Lower leg skin (tissue), 4 donors: ENCODE measurements around the gene LRRC14B. TPM values are rescaled to one million over a fixed set of nuclear protein-coding genes. Genes with fewer than 3 reads are reported as not detected.

ENCODE experiments used
- DNase-seq, 2 donors: peaks; one replicate each; pipeline ENCODE4 v3.0.0-alpha.2; 2019; ENCODE audit warnings: low spot score in 2 of 2
- H3K4me3 ChIP-seq: fragments of 200-600 bp; sonication (generic); 2 replicates; pipeline ENCODE4 v1.5.1; 2017; ENCODE audit warnings: mild to moderate bottlenecking, low read depth; ENCODE audit not compliant: poor library complexity, severe bottlenecking
- CTCF ChIP-seq, 3 donors: fragments of 450-650 bp; IDR thresholded peaks; one replicate each; pipeline ENCODE4 v1.5.1; 2016; ENCODE audit warnings: antibody characterized with exemption in 3 of 3, mild to moderate bottlenecking in 3 of 3, moderate library complexity in 2 of 3
- POLR2A ChIP-seq, 2 donors: fragments of 450-650 bp; IDR thresholded peaks; one replicate each; pipeline ENCODE4 v1.6.1; 2016 to 2017; ENCODE audit warnings: antibody characterized with exemption in 2 of 2, mild to moderate bottlenecking in 1 of 2, moderate library complexity in 1 of 2
- WGBS, 2 donors: methylation state at CpG; one replicate each; pipeline ENCODE4 v1.1.5; 2018; 5-methylcytosine and 5-hydroxymethylcytosine counted together
- intact Hi-C: fragments of 100-400 bp; cut with DNase I; formaldehyde crosslinking; loops from one replicate; pipeline ENCODE4 v1.15.0; 2023; ENCODE audit warnings: low total_unique reads
- total RNA-seq, 4 donors: library from RNA; depleted of rRNA; stranded (reverse); fragments of >200 nt; gene quantifications; one replicate each; pipeline ENCODE4 v1.1.0, GENCODE V29; 2016

Gene LRRC14B
- total RNA-seq, 4 donors from 2014 or later: not detected

GRCh38 chr5:160921-161802, 30.1 kb upstream of the LRRC14B start:
- DNase-seq: peak in 1 of 2 donors; percentile 67
- intact Hi-C loops: no loop called here
- H3K4me3 ChIP-seq: no peak overlapping the region
- TF ChIP-seq POLR2A (IDR thresholded peaks at IDR 0.05) (no peak), CTCF (IDR thresholded peaks at IDR 0.05) (no peak)
- 80 to 82% methylated on average over 23 of the region's 23 CpGs for WGBS, 2 donors

DNA sequence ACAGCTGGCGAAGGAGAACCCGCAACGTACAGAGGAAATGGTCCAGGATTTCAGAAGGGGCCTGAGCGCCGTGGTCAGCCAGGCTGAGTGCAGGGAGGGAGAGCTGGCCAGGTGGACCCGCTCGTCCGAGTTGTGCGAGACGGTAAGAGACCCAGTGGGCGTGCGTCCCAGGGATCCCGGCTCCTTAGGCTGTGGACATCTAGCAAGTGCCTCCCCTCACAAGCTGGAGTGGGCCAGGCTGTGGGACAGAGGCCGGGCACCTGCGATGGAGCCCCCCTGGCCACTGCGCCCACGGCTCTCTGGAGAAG, 29.5 kb upstream of the LRRC14B start:
- H3K4me3 ChIP-seq: no peak overlapping the region
- TF ChIP-seq POLR2A (IDR thresholded peaks at IDR 0.05) (no peak), CTCF (IDR thresholded peaks at IDR 0.05) (no peak)
- intact Hi-C loops: no loop called here
- peak in 1 of 2 donors; percentile 73 for DNase-seq
- 91 to 94% methylated on average over 17 of the region's 17 CpGs for WGBS, 2 donors

DNA sequence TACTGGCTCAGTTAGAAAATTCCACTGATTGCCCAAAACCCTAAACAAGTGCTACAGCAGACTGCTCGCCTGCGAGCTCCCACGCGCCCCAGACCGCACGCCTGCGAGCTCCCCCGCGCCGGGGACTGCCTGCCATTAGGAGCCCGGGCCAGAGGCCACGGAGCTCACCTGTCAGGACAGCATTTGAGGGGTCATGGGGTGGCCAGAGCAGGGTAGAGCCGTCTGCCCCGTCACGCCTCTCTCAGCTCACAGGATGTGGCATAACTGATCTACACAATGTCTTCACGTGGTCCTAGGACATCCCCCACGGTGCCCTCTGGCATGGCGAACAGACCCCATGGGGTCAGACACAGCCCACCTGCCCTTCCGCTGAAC, 29.1 kb upstream of the LRRC14B start:
- TF ChIP-seq POLR2A (IDR thresholded peaks at IDR 0.05) (no peak), CTCF (IDR thresholded peaks at IDR 0.05) (no peak)
- DNase-seq: peak in 1 of 2 donors; percentile 66
- 80 to 85% methylated on average over 19 of the region's 19 CpGs for WGBS, 2 donors
- intact Hi-C loops: no loop called here
- H3K4me3 ChIP-seq: no peak overlapping the region

DNA sequence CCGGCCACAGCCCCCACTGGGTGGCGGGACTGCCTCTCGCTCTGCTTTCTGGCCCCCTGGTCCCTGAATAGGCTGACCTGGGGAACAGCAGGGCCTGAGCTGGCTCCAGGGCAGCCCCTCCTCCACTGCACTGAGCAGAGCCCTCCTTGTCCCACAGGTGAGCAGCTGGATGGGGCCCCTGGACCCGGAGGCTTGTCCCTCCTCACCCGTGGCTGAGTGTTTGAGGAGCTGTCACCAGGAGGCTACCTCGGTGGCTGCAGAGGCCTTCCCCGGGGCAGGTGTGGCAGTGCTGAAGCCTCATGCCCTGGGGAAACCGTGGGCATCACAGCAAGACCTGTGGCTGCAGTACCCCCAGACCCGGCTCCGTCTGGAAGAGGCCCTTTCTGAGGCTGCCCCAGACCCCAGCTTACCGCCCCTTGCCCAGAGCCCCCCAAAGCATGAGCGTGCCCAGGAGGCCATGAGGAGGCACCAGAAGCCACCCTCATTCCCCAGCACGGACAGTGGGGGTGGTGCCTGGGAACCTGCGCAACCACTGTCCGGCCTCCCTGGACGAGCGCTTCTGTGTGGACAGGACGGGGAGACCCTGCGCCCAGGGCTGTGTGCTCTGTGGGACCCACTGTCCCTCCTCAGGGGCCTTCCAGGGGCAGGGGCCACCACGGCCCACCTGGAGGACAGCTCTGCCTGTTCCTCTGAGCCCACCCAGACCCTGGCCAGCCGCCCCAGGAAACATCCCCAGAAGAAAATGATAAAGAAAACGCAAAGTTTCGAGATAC, 28.5 kb upstream of the LRRC14B start:
- intact Hi-C loops: no loop called here
- 96 to 98% methylated on average over 11 to 12 of the region's 23 CpGs for WGBS, 2 donors
- peak in 1 of 2 donors; percentile 76 for DNase-seq

DNA sequence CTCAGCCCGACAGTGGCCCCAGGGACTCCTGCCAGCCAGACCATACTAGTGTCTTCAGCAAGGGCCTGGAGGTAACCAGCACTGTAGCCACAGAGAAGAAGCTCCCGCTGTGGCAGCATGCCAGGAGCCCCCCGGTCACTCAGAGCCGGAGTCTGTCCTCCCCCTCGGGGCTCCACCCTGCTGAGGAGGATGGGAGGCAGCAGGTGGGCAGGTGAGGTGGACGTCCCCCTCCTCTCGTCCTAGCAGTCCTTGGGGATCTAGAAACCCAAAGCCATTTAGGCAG, 28.0 kb upstream of the LRRC14B start:
- WGBS, 2 donors: 71 to 90% methylated on average over 6 to 7 of the region's 7 CpGs
- no peak overlapping the region for H3K4me3 ChIP-seq
- intact Hi-C loops: no loop called here
- TF ChIP-seq POLR2A (IDR thresholded peaks at IDR 0.05) (no peak), CTCF (IDR thresholded peaks at IDR 0.05) (no peak)
- DNase-seq: peak in 1 of 2 donors; percentile 84

More for the DNA sequence above, 28.5 kb upstream of the LRRC14B start:
- no peak overlapping the region for H3K4me3 ChIP-seq
- TF ChIP-seq CTCF (IDR thresholded peaks at IDR 0.05) (no peak), POLR2A (IDR thresholded peaks at IDR 0.05) (no peak)
